GM23338 (cell line): ENCODE results near the gene LMF1. TPM values are rescaled to one million over a fixed set of nuclear protein-coding genes. Genes with fewer than 3 reads are reported as not detected.

ENCODE experiments used
- ATAC-seq: fragments of 200-7000 bp; cut with Tn5 transposase; 3 replicates; pipeline ENCODE4 v1.9.1; 2020
- DNase-seq: peaks from one replicate; pipeline ENCODE4 v3.0.0-alpha.2; 2015; ENCODE audit warnings: low spot score
- H2AFZ ChIP-seq: fragments of 200-600 bp; sonication (generic); 2 replicates; pipeline ENCODE4 v1.8.0; 2016; ENCODE audit warnings: antibody characterized with exemption, mild to moderate bottlenecking, moderate library complexity
- H3F3A ChIP-seq: fragments of 200-600 bp; sonication (generic); replicated peaks from 2 replicates; pipeline ENCODE4 v1.8.0; 2017; ENCODE audit warnings: antibody characterized with exemption, mixed run types, low read depth
- H3K27ac ChIP-seq: fragments of 200-600 bp; sonication (generic); 2 replicates; pipeline ENCODE4 v1.6.1; 2016; ENCODE audit warnings: low read depth
- H3K27me3 ChIP-seq: fragments of 200-600 bp; sonication (generic); 2 replicates; pipeline ENCODE4 v1.8.0; 2016; ENCODE audit warnings: mild to moderate bottlenecking, mixed run types, moderate library complexity; ENCODE audit not compliant: insufficient read depth
- H3K36me3 ChIP-seq: fragments of 200-600 bp; sonication (generic); 2 replicates; pipeline ENCODE4 v1.8.0; 2016; ENCODE audit warnings: mild to moderate bottlenecking; ENCODE audit not compliant: insufficient read depth
- H3K4me1 ChIP-seq: fragments of 200-600 bp; sonication (generic); 2 replicates; pipeline ENCODE4 v1.8.0; 2016; ENCODE audit warnings: mild to moderate bottlenecking, moderate library complexity; ENCODE audit not compliant: insufficient read depth
- H3K4me2 ChIP-seq: fragments of 200-600 bp; sonication (generic); 2 replicates; pipeline ENCODE4 v1.7.1; 2017; ENCODE audit warnings: mixed run types
- H3K4me3 ChIP-seq: fragments of 200-600 bp; sonication (generic); 2 replicates; pipeline ENCODE4 v1.6.1; 2016; ENCODE audit warnings: mixed run types
- H3K79me2 ChIP-seq: fragments of 200-600 bp; sonication (generic); replicated peaks from 2 replicates; pipeline ENCODE4 v1.8.0; 2017; ENCODE audit warnings: mild to moderate bottlenecking; ENCODE audit not compliant: insufficient read depth
- H3K9me2 ChIP-seq: fragments of 200-600 bp; sonication (generic); 2 replicates; pipeline ENCODE4 v1.8.0; 2017; ENCODE audit not compliant: insufficient read depth
- H4K20me1 ChIP-seq: fragments of 200-600 bp; sonication (generic); replicated peaks from 2 replicates; pipeline ENCODE4 v1.8.0; 2017; ENCODE audit warnings: mild to moderate bottlenecking; ENCODE audit not compliant: insufficient read depth
- H3K27ac Mint-ChIP-seq: 2 replicates; pipeline ENCODE4 v1.8.0; 2020; ENCODE audit warnings: inconsistent platforms, mild to moderate bottlenecking, moderate library complexity, mixed read lengths
- H3K27me3 Mint-ChIP-seq: 3 replicates; pipeline ENCODE4 v1.8.0; 2022; ENCODE audit warnings: low read depth, mild to moderate bottlenecking, moderate library complexity, mixed read lengths, inconsistent platforms; ENCODE audit not compliant: insufficient read depth, poor library complexity
- H3K36me3 Mint-ChIP-seq: 3 replicates; pipeline ENCODE4 v1.8.0; 2021; ENCODE audit warnings: low read depth, mild to moderate bottlenecking, inconsistent platforms, moderate library complexity, mixed read lengths
- H3K4me1 Mint-ChIP-seq: 3 replicates; pipeline ENCODE4 v1.8.0; 2020; ENCODE audit warnings: mild to moderate bottlenecking, inconsistent platforms, mixed read lengths
- H3K4me3 Mint-ChIP-seq: 3 replicates; pipeline ENCODE4 v1.8.0; 2021; ENCODE audit warnings: moderate library complexity, mild to moderate bottlenecking, inconsistent platforms, mixed read lengths
- H3K9me3 Mint-ChIP-seq: 3 replicates; pipeline ENCODE4 v1.8.0; 2020; ENCODE audit warnings: moderate library complexity, mild to moderate bottlenecking, inconsistent platforms, mixed read lengths
- CREB1 ChIP-seq: fragments of 250-450 bp; sonication (Bioruptor Pico); IDR thresholded peaks from 2 replicates; pipeline ENCODE4 v1.5.0; 2020; ENCODE audit warnings: low read depth, mild to moderate bottlenecking, moderate library complexity
- CTCF ChIP-seq, 2 experiments: fragments of 200-600 bp in 1 of 2; sonication (generic) in 1 of 2; conservative IDR thresholded peaks; 2 replicates each; pipeline versions ENCODE4 v1.5.1 to v1.6.1; 2016 to 2017; ENCODE audit warnings: antibody characterized with exemption in 2 of 2, low read depth in 2 of 2, mild to moderate bottlenecking in 2 of 2, moderate library complexity in 1 of 2
- EZH2 ChIP-seq: fragments of 200-600 bp; sonication (generic); IDR thresholded peaks from one replicate; pipeline ENCODE4 v1.8.0; 2017; ENCODE audit warnings: antibody characterized with exemption, mild to moderate bottlenecking, low read depth; ENCODE audit not compliant: unreplicated experiment
- EZH2phosphoT487 ChIP-seq: fragments of 200-600 bp; sonication (generic); IDR thresholded peaks from one replicate; pipeline ENCODE4 v1.8.1; 2018; ENCODE audit warnings: antibody characterized with exemption; ENCODE audit not compliant: unreplicated experiment
- JUNB ChIP-seq: IDR thresholded peaks from one replicate; pipeline ENCODE4 v1.6.1; 2016; ENCODE audit warnings: antibody characterized with exemption; ENCODE audit not compliant: unreplicated experiment
- NANOG ChIP-seq: IDR thresholded peaks from 2 replicates; pipeline ENCODE4 v1.6.1; 2016; ENCODE audit warnings: antibody characterized with exemption, borderline replicate concordance
- POLR2AphosphoS5 ChIP-seq: IDR thresholded peaks from 2 replicates; pipeline ENCODE4 v1.6.1; 2016; ENCODE audit warnings: antibody characterized with exemption, low read depth
- ZNF114 ChIP-seq: fragments of 250-450 bp; sonication (Bioruptor Pico); IDR thresholded peaks from 2 replicates; pipeline ENCODE4 v1.5.0; 2020; ENCODE audit warnings: mild to moderate bottlenecking, moderate library complexity
- ZNF331 ChIP-seq: fragments of 250-450 bp; sonication (Bioruptor Pico); IDR thresholded peaks from 2 replicates; pipeline ENCODE4 v1.5.0; 2020; ENCODE audit warnings: low read depth, mild to moderate bottlenecking, moderate library complexity
- polyA plus RNA-seq: library from polyadenylated mRNA; unstranded; fragments of >200 nt; fragmentation: Nextera tagmentation; extraction: Ambion mirVana; gene quantifications from 2 replicates; pipeline ENCODE4 v1.2.1, GENCODE V29; 2016
- total RNA-seq: library from RNA; depleted of rRNA; stranded (reverse); fragments of >200 nt; shearing (Covaris generic); gene quantifications from 2 replicates; pipeline ENCODE4 v1.2.3, GENCODE V29; 2014
- TF ChIP-seq, protein P1 (sequence below): IDR thresholded peaks from 2 replicates; pipeline ENCODE4 v1.6.1; 2016; ENCODE audit warnings: antibody characterized with exemption
- TF ChIP-seq, protein P2 (sequence below): IDR thresholded peaks from one replicate; pipeline ENCODE4 v1.6.1; 2018; ENCODE audit warnings: antibody characterized with exemption; ENCODE audit not compliant: unreplicated experiment

LMF1 gene
- total and polyA plus RNA-seq, 2 experiments from 2014 or later, result 4.2 to 10.1 TPM

- H3K36me3 ChIP-seq, result no peaks in the 10 kb centered on the region
- ATAC-seq (no peak), DNase-seq (no peak)
- no peak overlapping the region for H3K27ac ChIP-seq
- H3K9me3 Mint-ChIP-seq, result peaks cover 21% of the 10 kb centered on the region
- H3K4me3 Mint-ChIP-seq, result no peak overlapping the region
- H3K27ac Mint-ChIP-seq, result no peak overlapping the region
- no peaks in the 10 kb centered on the region for H3K9me2 ChIP-seq
- no peaks in the 10 kb centered on the region; the same call in 2 of the 3 replicates for H3K4me1 Mint-ChIP-seq
- H3K27me3 ChIP-seq, result no peaks in the 10 kb centered on the region
- H4K20me1 ChIP-seq, result no peaks in the 10 kb centered on the region; the same call in 1 of the 2 replicates
- no peaks in the 10 kb centered on the region for H3K4me1 ChIP-seq
- no peak for TF ChIP-seq EZH2
- TF ChIP-seq, protein P1, sequence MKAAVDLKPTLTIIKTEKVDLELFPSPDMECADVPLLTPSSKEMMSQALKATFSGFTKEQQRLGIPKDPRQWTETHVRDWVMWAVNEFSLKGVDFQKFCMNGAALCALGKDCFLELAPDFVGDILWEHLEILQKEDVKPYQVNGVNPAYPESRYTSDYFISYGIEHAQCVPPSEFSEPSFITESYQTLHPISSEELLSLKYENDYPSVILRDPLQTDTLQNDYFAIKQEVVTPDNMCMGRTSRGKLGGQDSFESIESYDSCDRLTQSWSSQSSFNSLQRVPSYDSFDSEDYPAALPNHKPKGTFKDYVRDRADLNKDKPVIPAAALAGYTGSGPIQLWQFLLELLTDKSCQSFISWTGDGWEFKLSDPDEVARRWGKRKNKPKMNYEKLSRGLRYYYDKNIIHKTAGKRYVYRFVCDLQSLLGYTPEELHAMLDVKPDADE, result no peak
- TF ChIP-seq EZH2phosphoT487, result no peak
- no peak for TF ChIP-seq NANOG
- no peak overlapping the region for H3K4me2 ChIP-seq
- peaks cover 5% of the 10 kb centered on the region for H3K27me3 Mint-ChIP-seq
- H3K36me3 Mint-ChIP-seq, result peaks cover 8% of the 10 kb centered on the region
- H2AFZ ChIP-seq, result no peak overlapping the region
- no peak overlapping the region for H3K4me3 ChIP-seq
- no peaks in the 10 kb centered on the region for H3F3A ChIP-seq
- no peaks in the 10 kb centered on the region for H3K79me2 ChIP-seq
These were observed 62.9 kb downstream of the LMF1 start for GRCh38 chr16:907842-908241.

DNA sequence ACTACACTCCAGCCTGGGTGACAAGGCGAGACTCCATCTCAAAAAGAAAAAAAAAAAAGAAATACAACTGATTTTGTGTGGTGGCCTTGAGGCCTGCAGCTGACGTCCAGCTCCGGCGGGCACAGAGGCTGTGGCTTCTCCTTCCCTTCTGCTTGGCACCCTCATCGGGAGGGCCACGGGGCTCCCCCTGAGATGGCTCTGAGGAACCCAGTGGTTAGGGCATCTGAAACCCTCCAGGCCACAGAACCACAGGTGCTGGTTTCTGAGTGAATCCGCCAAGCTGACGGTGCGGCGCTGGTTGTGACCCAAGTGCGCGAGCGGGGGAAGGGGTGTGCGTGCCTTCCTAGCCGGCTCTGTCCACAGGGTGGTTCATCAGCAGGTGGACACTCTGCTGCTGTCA lies 63.4 kb downstream of the LMF1 start:
- H3K79me2 ChIP-seq, result no peaks in the 10 kb centered on the region
- H3K9me3 Mint-ChIP-seq, result peaks cover 21% of the 10 kb centered on the region
- no peak overlapping the region for H3K4me3 Mint-ChIP-seq
- no peak overlapping the region for H3K27ac ChIP-seq
- no peaks in the 10 kb centered on the region for H3F3A ChIP-seq
- H3K4me1 Mint-ChIP-seq, result no peaks in the 10 kb centered on the region; the same call in 2 of the 3 replicates
- no peaks in the 10 kb centered on the region; the same call in 1 of the 2 replicates for H4K20me1 ChIP-seq
- no peak for DNase-seq
- H3K4me3 ChIP-seq, result no peak overlapping the region
- no peaks in the 10 kb centered on the region for H3K9me2 ChIP-seq
- ATAC-seq, result no peak
- H2AFZ ChIP-seq, result no peak overlapping the region
- H3K27ac Mint-ChIP-seq, result no peak overlapping the region
- H3K4me1 ChIP-seq, result no peaks in the 10 kb centered on the region
- H3K27me3 Mint-ChIP-seq, result peaks cover 5% of the 10 kb centered on the region
- no peaks in the 10 kb centered on the region for H3K36me3 ChIP-seq
- H3K27me3 ChIP-seq, result no peaks in the 10 kb centered on the region
- peaks cover 8% of the 10 kb centered on the region for H3K36me3 Mint-ChIP-seq
- H3K4me2 ChIP-seq, result no peak overlapping the region
- TF ChIP-seq NANOG (no peak), EZH2phosphoT487 (no peak)

DNA sequence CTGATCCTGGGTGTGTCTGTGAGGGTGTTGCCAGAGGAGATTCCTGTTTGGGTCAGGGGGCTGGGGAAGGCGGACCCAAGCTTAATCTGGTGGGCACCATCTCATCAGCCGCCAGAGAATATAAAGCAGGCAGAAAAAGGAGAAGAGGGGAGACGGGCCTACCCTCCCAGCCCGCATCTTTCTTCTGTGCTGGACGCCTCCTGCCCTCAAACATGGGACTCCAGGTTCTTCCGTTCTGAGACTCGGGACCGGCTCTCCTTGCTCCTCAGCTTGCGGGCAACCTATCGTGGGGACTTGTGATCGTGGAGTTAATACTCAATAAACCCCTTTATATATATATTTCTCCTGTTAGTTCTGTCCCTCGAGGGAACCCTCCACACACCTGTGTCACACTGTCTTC lies 64.5 kb downstream of the LMF1 start:
- no peaks in the 10 kb centered on the region for H3K36me3 ChIP-seq
- DNase-seq (no peak), ATAC-seq (no peak)
- H3K27me3 ChIP-seq, result no peaks in the 10 kb centered on the region
- H3K4me3 ChIP-seq, result no peak overlapping the region
- H3K27ac ChIP-seq, result no peak overlapping the region
- no peak overlapping the region for H2AFZ ChIP-seq
- no peaks in the 10 kb centered on the region for H3K4me1 ChIP-seq
- H3K27me3 Mint-ChIP-seq, result peaks cover 5% of the 10 kb centered on the region
- H3K27ac Mint-ChIP-seq, result no peak overlapping the region
- H3K4me1 Mint-ChIP-seq, result peaks cover 2% of the 10 kb centered on the region; the same call in 1 of the 3 replicates
- no peaks in the 10 kb centered on the region for H3K79me2 ChIP-seq
- H3K4me3 Mint-ChIP-seq, result no peak overlapping the region
- peaks cover 8% of the 10 kb centered on the region for H3K36me3 Mint-ChIP-seq
- no peak overlapping the region for H3K4me2 ChIP-seq
- H3F3A ChIP-seq, result no peaks in the 10 kb centered on the region
- no peaks in the 10 kb centered on the region for H3K9me2 ChIP-seq
- H3K9me3 Mint-ChIP-seq, result peaks cover 21% of the 10 kb centered on the region
- H4K20me1 ChIP-seq, result no peaks in the 10 kb centered on the region; the same call in 1 of the 2 replicates
- TF ChIP-seq NANOG (no peak), EZH2 (no peak), EZH2phosphoT487 (no peak), CREB1 (no peak), ZNF331 (CRISPR knock-in tag) (no peak), POLR2AphosphoS5 (no peak), CTCF (conservative IDR thresholded peaks at IDR 0.05; ENCODE audit: low read depth in 2 of 2) (no peak), JUNB (no peak), ZNF114 (CRISPR knock-in tag) (no peak)
- TF ChIP-seq, protein P1, result no peak
- TF ChIP-seq, protein P2, sequence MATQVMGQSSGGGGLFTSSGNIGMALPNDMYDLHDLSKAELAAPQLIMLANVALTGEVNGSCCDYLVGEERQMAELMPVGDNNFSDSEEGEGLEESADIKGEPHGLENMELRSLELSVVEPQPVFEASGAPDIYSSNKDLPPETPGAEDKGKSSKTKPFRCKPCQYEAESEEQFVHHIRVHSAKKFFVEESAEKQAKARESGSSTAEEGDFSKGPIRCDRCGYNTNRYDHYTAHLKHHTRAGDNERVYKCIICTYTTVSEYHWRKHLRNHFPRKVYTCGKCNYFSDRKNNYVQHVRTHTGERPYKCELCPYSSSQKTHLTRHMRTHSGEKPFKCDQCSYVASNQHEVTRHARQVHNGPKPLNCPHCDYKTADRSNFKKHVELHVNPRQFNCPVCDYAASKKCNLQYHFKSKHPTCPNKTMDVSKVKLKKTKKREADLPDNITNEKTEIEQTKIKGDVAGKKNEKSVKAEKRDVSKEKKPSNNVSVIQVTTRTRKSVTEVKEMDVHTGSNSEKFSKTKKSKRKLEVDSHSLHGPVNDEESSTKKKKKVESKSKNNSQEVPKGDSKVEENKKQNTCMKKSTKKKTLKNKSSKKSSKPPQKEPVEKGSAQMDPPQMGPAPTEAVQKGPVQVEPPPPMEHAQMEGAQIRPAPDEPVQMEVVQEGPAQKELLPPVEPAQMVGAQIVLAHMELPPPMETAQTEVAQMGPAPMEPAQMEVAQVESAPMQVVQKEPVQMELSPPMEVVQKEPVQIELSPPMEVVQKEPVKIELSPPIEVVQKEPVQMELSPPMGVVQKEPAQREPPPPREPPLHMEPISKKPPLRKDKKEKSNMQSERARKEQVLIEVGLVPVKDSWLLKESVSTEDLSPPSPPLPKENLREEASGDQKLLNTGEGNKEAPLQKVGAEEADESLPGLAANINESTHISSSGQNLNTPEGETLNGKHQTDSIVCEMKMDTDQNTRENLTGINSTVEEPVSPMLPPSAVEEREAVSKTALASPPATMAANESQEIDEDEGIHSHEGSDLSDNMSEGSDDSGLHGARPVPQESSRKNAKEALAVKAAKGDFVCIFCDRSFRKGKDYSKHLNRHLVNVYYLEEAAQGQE, result no peak
